ENCODE data around the gene ERBB4.

The ERBB4 gene

DNA sequence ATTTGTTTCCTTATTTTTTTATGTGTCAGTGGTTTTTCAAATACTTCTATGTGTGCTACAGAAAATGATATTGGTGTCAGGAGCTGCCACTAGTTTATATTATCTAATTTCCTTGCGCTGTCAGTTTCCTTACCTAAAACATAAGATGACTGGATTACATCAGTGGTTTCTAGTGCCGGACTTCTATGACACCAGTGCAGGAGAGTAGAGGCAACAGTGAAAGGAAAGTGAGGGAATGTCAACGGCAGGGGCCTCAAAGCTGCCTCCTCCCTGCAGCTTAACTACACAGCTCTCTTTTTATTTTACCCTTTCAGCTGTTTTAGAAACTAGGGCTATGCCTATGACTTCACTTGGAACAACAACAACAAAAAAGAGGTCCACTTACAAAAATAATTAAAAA lies 6.5 kb downstream of the ERBB4 start:
- TF ChIP-seq, protein P1, sequence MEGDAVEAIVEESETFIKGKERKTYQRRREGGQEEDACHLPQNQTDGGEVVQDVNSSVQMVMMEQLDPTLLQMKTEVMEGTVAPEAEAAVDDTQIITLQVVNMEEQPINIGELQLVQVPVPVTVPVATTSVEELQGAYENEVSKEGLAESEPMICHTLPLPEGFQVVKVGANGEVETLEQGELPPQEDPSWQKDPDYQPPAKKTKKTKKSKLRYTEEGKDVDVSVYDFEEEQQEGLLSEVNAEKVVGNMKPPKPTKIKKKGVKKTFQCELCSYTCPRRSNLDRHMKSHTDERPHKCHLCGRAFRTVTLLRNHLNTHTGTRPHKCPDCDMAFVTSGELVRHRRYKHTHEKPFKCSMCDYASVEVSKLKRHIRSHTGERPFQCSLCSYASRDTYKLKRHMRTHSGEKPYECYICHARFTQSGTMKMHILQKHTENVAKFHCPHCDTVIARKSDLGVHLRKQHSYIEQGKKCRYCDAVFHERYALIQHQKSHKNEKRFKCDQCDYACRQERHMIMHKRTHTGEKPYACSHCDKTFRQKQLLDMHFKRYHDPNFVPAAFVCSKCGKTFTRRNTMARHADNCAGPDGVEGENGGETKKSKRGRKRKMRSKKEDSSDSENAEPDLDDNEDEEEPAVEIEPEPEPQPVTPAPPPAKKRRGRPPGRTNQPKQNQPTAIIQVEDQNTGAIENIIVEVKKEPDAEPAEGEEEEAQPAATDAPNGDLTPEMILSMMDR (conservative IDR thresholded peaks at IDR 0.05; ENCODE audit: low read depth, low read length) = no peak
- H3K4me2 ChIP-seq = no peak overlapping the region
- no peak overlapping the region for H3K9ac ChIP-seq
- H3K27me3 ChIP-seq (ENCODE audit: insufficient read depth, low read depth) = no peaks in the 10 kb centered on the region
- H3K4me1 ChIP-seq (ENCODE audit: low read depth, poor library complexity, severe bottlenecking) = no peaks in the 10 kb centered on the region
- no peaks in the 10 kb centered on the region for H4K20me1 ChIP-seq (ENCODE audit: insufficient read depth)
- no peak overlapping the region for H2AFZ ChIP-seq (ENCODE audit: low read depth)
- H3K79me2 ChIP-seq (ENCODE audit: insufficient read depth, low read depth) = no peaks in the 10 kb centered on the region
- H3K4me3 ChIP-seq (IDR thresholded peaks at IDR 0.05; ENCODE audit: insufficient read depth, low read depth, low read length) = no peak overlapping the region
- H3K27ac ChIP-seq = no peak overlapping the region
- no peaks in the 10 kb centered on the region for H3K36me3 ChIP-seq (ENCODE audit: insufficient read depth)

DNA sequence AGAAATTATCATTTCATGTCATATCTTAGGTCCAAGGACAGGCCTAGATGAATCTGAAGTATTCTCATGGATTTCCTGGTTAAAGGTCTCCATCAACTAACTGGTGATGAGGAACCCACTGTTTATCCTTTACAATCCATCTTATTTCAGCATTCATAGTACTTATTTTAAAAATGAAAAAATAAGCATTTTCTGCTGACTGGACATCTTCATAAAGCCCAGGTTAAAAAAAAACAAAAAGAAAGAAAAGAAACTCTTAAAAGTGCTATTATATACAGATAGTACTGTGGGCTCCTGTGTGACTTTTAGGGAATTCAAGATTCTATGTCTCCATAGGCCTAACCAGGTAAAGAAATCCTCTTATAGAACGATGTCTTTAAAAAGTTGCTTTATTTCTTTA lies 7.1 kb downstream of the ERBB4 start:
- Histone ChIP-seq H3K4me2 (no peak overlapping the region), H3K27me3 (ENCODE audit: insufficient read depth, low read depth) (no peaks in the 10 kb centered on the region), H2AFZ (ENCODE audit: low read depth) (no peak overlapping the region), H4K20me1 (ENCODE audit: insufficient read depth) (no peaks in the 10 kb centered on the region), H3K79me2 (ENCODE audit: insufficient read depth, low read depth) (no peaks in the 10 kb centered on the region), H3K4me1 (ENCODE audit: low read depth, poor library complexity, severe bottlenecking) (no peaks in the 10 kb centered on the region), H3K27ac (no peak overlapping the region), H3K36me3 (ENCODE audit: insufficient read depth) (no peaks in the 10 kb centered on the region), H3K9ac (no peak overlapping the region), H3K4me3 (IDR thresholded peaks at IDR 0.05; ENCODE audit: insufficient read depth, low read depth, low read length) (no peak overlapping the region)
- TF ChIP-seq, protein P1 (conservative IDR thresholded peaks at IDR 0.05; ENCODE audit: low read depth, low read length) = no peak

DNA sequence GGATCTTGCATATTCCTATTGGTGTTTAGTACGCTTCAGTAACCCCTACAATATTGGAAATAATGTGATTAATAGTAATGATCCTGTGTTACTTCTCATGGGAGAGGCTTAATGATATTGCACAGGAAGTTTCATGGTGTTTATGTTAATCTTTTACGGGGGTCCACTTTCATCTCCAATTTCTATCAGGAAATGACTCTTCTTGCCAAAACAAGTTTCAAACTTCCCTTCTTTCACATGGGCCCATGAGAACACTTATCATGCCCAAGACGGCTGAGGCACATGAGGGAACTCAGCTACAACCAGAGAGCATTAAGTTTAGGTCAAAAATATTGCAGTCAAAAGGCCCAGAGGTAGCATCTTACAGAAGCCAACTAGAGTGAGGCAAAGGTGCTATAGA lies 7.6 kb downstream of the ERBB4 start:
- TF ChIP-seq, protein P1 (conservative IDR thresholded peaks at IDR 0.05; ENCODE audit: low read depth, low read length) = no peak
- no peak overlapping the region for H3K9ac ChIP-seq
- no peaks in the 10 kb centered on the region for H3K79me2 ChIP-seq (ENCODE audit: insufficient read depth, low read depth)
- H3K4me3 ChIP-seq (IDR thresholded peaks at IDR 0.05; ENCODE audit: insufficient read depth, low read depth, low read length) = no peak overlapping the region
- H3K4me2 ChIP-seq = no peak overlapping the region
- H3K27ac ChIP-seq = no peak overlapping the region
- H4K20me1 ChIP-seq (ENCODE audit: insufficient read depth) = no peaks in the 10 kb centered on the region
- no peak overlapping the region for H2AFZ ChIP-seq (ENCODE audit: low read depth)
- H3K4me1 ChIP-seq (ENCODE audit: low read depth, poor library complexity, severe bottlenecking) = no peaks in the 10 kb centered on the region
- no peaks in the 10 kb centered on the region for H3K36me3 ChIP-seq (ENCODE audit: insufficient read depth)
- no peaks in the 10 kb centered on the region for H3K27me3 ChIP-seq (ENCODE audit: insufficient read depth, low read depth)

DNA sequence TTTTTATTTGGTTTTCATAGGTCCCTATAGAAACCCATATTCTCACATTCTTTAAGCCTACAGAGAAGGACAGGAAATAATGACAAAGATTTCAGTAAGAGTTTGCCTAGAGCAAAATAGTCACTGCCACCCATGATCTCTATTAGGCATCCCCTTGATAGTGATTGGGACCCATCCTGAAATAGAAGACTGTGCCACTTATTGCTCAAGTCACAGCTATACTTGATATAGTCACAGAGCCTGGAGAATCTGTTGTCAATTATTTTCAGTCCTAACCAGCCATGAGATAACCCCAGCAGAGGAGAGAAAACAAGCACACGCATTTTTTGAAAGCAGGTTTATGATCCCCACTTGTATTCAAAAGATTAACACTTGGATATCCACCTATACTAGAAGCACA lies 8.2 kb downstream of the ERBB4 start:
- no peaks in the 10 kb centered on the region for H3K4me1 ChIP-seq (ENCODE audit: low read depth, poor library complexity, severe bottlenecking)
- no peak overlapping the region for H2AFZ ChIP-seq (ENCODE audit: low read depth)
- H4K20me1 ChIP-seq (ENCODE audit: insufficient read depth) = no peaks in the 10 kb centered on the region
- H3K9ac ChIP-seq = no peak overlapping the region
- TF ChIP-seq, protein P1 (conservative IDR thresholded peaks at IDR 0.05; ENCODE audit: low read depth, low read length) = no peak
- H3K27ac ChIP-seq = no peak overlapping the region
- H3K27me3 ChIP-seq (ENCODE audit: insufficient read depth, low read depth) = no peaks in the 10 kb centered on the region
- H3K79me2 ChIP-seq (ENCODE audit: insufficient read depth, low read depth) = no peaks in the 10 kb centered on the region
- H3K4me2 ChIP-seq = no peak overlapping the region
- no peaks in the 10 kb centered on the region for H3K36me3 ChIP-seq (ENCODE audit: insufficient read depth)
- H3K4me3 ChIP-seq (IDR thresholded peaks at IDR 0.05; ENCODE audit: insufficient read depth, low read depth, low read length) = no peak overlapping the region

Data from KMS-11 (cell line).